ENCODE data around the gene MT1F.

GRCh38 chr16:56610017-56610608 is 47.6 kb upstream of the MT1F start:
- TF ChIP-seq GATA1 (IDR thresholded peaks at IDR 0.05; ENCODE audit: low read depth, low read length) (no peak), POLR2A (IDR thresholded peaks at IDR 0.05; ENCODE audit: low read length) (no peak)
